CD4-positive, alpha-beta T cell treated with Interleukin-4 for 1 hour (primary cell): Measurements from ENCODE around the gene SEMA6C.
"Not testable (repeated sequence)": the region's sequence is repeated elsewhere in the genome, so short reads cannot be mapped to it uniquely, and the experiment has no call there.

ENCODE experiments used
- DNase-seq, 2 donors: peaks; one replicate each; pipeline ENCODE4 v3.0.0-alpha.2; 2020 to 2022

Gene SEMA6C

GRCh38 chr1:151146412-151147131, at the start of gene SEMA6C:
TSS of gene SEMA6C (minus strand) at chr1:151146631. CDS start at chr1:151142621, 4,010 bp downstream.
- DNase-seq: peak; percentile 86 to 87

- not testable (repeated sequence) for DNase-seq
Observed at GRCh38 chr1:151194894-151195594, 48.6 kb upstream of the SEMA6C start.

- no peak for DNase-seq
Observed at GRCh38 chr1:151193856-151194255, 47.4 kb upstream of the SEMA6C start.

GRCh38 chr1:151193304-151193703, 46.9 kb upstream of the SEMA6C start:
- no peak for DNase-seq

GRCh38 chr1:151192047-151192446, 45.6 kb upstream of the SEMA6C start:
- DNase-seq: no peak

- peak; percentile 85 to 88 for DNase-seq
Observed at GRCh38 chr1:151189637-151190445, 43.4 kb upstream of the SEMA6C start, which contains the start of gene VPS72. TSS of gene VPS72 (minus strand) at chr1:151190197. CDS start at chr1:151190121, 76 bp downstream.

- not testable (repeated sequence) for DNase-seq
Observed at GRCh38 chr1:151188667-151189066, 42.2 kb upstream of the SEMA6C start.

GRCh38 chr1:151187205-151187604, 40.8 kb upstream of the SEMA6C start:
- no peak for DNase-seq

- no peak for DNase-seq
Observed at GRCh38 chr1:151184211-151184610, 37.8 kb upstream of the SEMA6C start.

GRCh38 chr1:151176514-151177045, 30.1 kb upstream of the SEMA6C start:
- no peak for DNase-seq

GRCh38 chr1:151175863-151176262, 29.4 kb upstream of the SEMA6C start, which contains the start of gene TMOD4:
TSS of gene TMOD4 (minus strand) at chr1:151175981. CDS start at chr1:151174875, 1,106 bp downstream.
- no peak for DNase-seq

- no peak for DNase-seq
Observed at GRCh38 chr1:151175041-151175741, 28.8 kb upstream of the SEMA6C start.

- no peak for DNase-seq
Observed at GRCh38 chr1:151171190-151171589, 24.8 kb upstream of the SEMA6C start.

- DNase-seq: no peak
Observed at GRCh38 chr1:151167116-151167515, 20.7 kb upstream of the SEMA6C start.

GRCh38 chr1:151166505-151166956, 20.1 kb upstream of the SEMA6C start:
- no peak for DNase-seq

- peak; percentile 98 for DNase-seq
Observed at GRCh38 chr1:151165738-151166504, 19.5 kb upstream of the SEMA6C start, which contains the start of the genes LYSMD1 and SCNM1. TSS of gene LYSMD1 (minus strand) at chr1:151165902. CDS start at chr1:151165258, 644 bp downstream. TSS of gene SCNM1 (plus strand) at chr1:151166144. CDS start at chr1:151166153, 9 bp downstream.

GRCh38 chr1:151165281-151165737, 18.9 kb upstream of the SEMA6C start:
- DNase-seq: no peak

- no peak for DNase-seq
Observed at GRCh38 chr1:151164732-151165280, 18.4 kb upstream of the SEMA6C start.

GRCh38 chr1:151159373-151159772, 12.9 kb upstream of the SEMA6C start:
- DNase-seq: no peak

- no peak for DNase-seq
Observed at GRCh38 chr1:151158751-151159251, 12.4 kb upstream of the SEMA6C start.
